Peyer's patch (tissue), 4 donors: ENCODE data around the gene ZNF362. TPM values are rescaled to one million over a fixed set of nuclear protein-coding genes. Genes with fewer than 3 reads are reported as not detected.

Experiments used
- DNase-seq, 3 donors: peaks; one replicate each; pipeline ENCODE4 v3.0.0-alpha.2; 2017 to 2019
- H3K27ac ChIP-seq, 4 donors: fragments of 200-600 bp; sonication (generic); one replicate each; pipeline ENCODE4 v1.5.1; 2016 to 2019
- H3K27me3 ChIP-seq, 2 donors: fragments of 200-600 bp; sonication (generic); one replicate each; pipeline ENCODE4 v1.5.1; 2019
- H3K36me3 ChIP-seq, 3 donors: fragments of 200-600 bp; sonication (generic); one replicate each; pipeline ENCODE4 v1.5.1; 2016 to 2019
- H3K4me1 ChIP-seq, 4 donors: fragments of 200-600 bp; sonication (generic); one replicate each; pipeline ENCODE4 v1.5.1; 2016 to 2019
- H3K4me3 ChIP-seq, 4 donors: fragments of 200-600 bp; sonication (generic); 1 replicate in 3 of 4; 2 replicates in 1 of 4; pipeline ENCODE4 v1.5.1; 2016 to 2019; ENCODE audit warnings: mild to moderate bottlenecking in 1 of 4
- H3K9me3 ChIP-seq, 4 donors: fragments of 200-600 bp; sonication (generic); one replicate each; pipeline ENCODE4 v1.5.1; 2016 to 2019; ENCODE audit warnings: mild to moderate bottlenecking in 1 of 4
- CTCF ChIP-seq, 6 experiments: fragments of 450-650 bp in 4 of 6; fragments of 200-600 bp in 2 of 6; sonication (generic) in 1 of 6; IDR thresholded peaks; one replicate each; pipeline ENCODE4 v1.5.1; 2017 to 2019; ENCODE audit warnings: antibody characterized with exemption in 6 of 6, mild to moderate bottlenecking in 3 of 6, moderate library complexity in 1 of 6
- POLR2A ChIP-seq, 2 donors: fragments of 450-650 bp; IDR thresholded peaks; one replicate each; pipeline ENCODE4 v1.5.1; 2017; ENCODE audit warnings: antibody characterized with exemption in 2 of 2, mild to moderate bottlenecking in 2 of 2, moderate library complexity in 2 of 2
- total RNA-seq, 4 donors: library from RNA; depleted of rRNA; stranded (reverse); fragments of >200 nt; gene quantifications; one replicate each; pipeline ENCODE4 v1.1.0, GENCODE V29; 2016

Gene ZNF362
- total RNA-seq, 4 donors from 2014 or later: 5.9 to 28.9 (median 8.8) TPM

GRCh38 chr1:33267468-33268205, 11.3 kb downstream of the ZNF362 start:
- H3K4me3 ChIP-seq: no peak overlapping the region
- TF ChIP-seq CTCF (IDR thresholded peaks at IDR 0.05) (no peak), POLR2A (IDR thresholded peaks at IDR 0.05) (no peak)
- no peaks in the 10 kb centered on the region for H3K9me3 ChIP-seq
- no peaks in the 10 kb centered on the region for H3K4me1 ChIP-seq
- no peaks in the 10 kb centered on the region for H3K36me3 ChIP-seq
- H3K27ac ChIP-seq: no peak overlapping the region
- DNase-seq: no peak
- H3K27me3 ChIP-seq: no peaks in the 10 kb centered on the region

- Histone ChIP-seq H3K36me3 (no peaks in the 10 kb centered on the region), H3K9me3 (no peaks in the 10 kb centered on the region), H3K27me3 (no peaks in the 10 kb centered on the region), H3K27ac (no peak overlapping the region), H3K4me3 (no peak overlapping the region), H3K4me1 (no peaks in the 10 kb centered on the region)
- TF ChIP-seq POLR2A (IDR thresholded peaks at IDR 0.05) (no peak), CTCF (IDR thresholded peaks at IDR 0.05) (no peak)
- DNase-seq: no peak
These were observed 12.2 kb downstream of the ZNF362 start for GRCh38 chr1:33268457-33268856.

GRCh38 chr1:33268927-33269610, 12.8 kb downstream of the ZNF362 start:
- H3K4me3 ChIP-seq: no peak overlapping the region
- DNase-seq: no peak
- H3K27ac ChIP-seq: peak overlapping the region in 1 of 4 donors; percentile 29
- no peaks in the 10 kb centered on the region for H3K9me3 ChIP-seq
- no peak for TF ChIP-seq POLR2A (IDR thresholded peaks at IDR 0.05)
- no peak for TF ChIP-seq CTCF (IDR thresholded peaks at IDR 0.05)
- H3K27me3 ChIP-seq: no peaks in the 10 kb centered on the region
- no peaks in the 10 kb centered on the region for H3K36me3 ChIP-seq
- no peaks in the 10 kb centered on the region for H3K4me1 ChIP-seq

GRCh38 chr1:33269621-33270020, 13.3 kb downstream of the ZNF362 start:
- H3K27me3 ChIP-seq: no peaks in the 10 kb centered on the region
- peak overlapping the region in 1 of 4 donors; percentile 29 for H3K27ac ChIP-seq
- no peak for TF ChIP-seq POLR2A (IDR thresholded peaks at IDR 0.05)
- no peak for TF ChIP-seq CTCF (IDR thresholded peaks at IDR 0.05)
- H3K9me3 ChIP-seq: no peaks in the 10 kb centered on the region
- H3K4me1 ChIP-seq: no peaks in the 10 kb centered on the region
- DNase-seq: no peak
- H3K4me3 ChIP-seq: no peak overlapping the region
- H3K36me3 ChIP-seq: no peaks in the 10 kb centered on the region

GRCh38 chr1:33270379-33270778, 14.1 kb downstream of the ZNF362 start:
- Histone ChIP-seq H3K36me3 (no peaks in the 10 kb centered on the region), H3K4me1 (no peaks in the 10 kb centered on the region), H3K9me3 (no peaks in the 10 kb centered on the region), H3K27ac (no peak overlapping the region), H3K27me3 (no peaks in the 10 kb centered on the region), H3K4me3 (no peak overlapping the region)
- no peak for DNase-seq
- TF ChIP-seq CTCF (IDR thresholded peaks at IDR 0.05) (no peak), POLR2A (IDR thresholded peaks at IDR 0.05) (no peak)
